PC-9 (cell line): ENCODE measurements around the gene ARID5B. TPM values are rescaled to one million over a fixed set of nuclear protein-coding genes. Genes with fewer than 3 reads are reported as not detected.

Experiments used
- BruUV-seq: library from RNA; stranded (reverse); fragments of 400-500 nt; replicated peaks from 2 replicates; lab custom pipeline; 2021; lab: Mats Ljungman, UMichigan
- CTCF ChIA-PET: fragments of 300-600 bp; sonication (Branson Sonifier 250); formaldehyde crosslinking; loops from one replicate; lab custom pipeline; 2022; ENCODE audit warnings: antibody characterized with exemption; lab: Charles Lee
- POLR2A ChIA-PET: fragments of 300-600 bp; sonication (Branson Sonifier 250); formaldehyde crosslinking; loops from one replicate; lab custom pipeline; 2022; ENCODE audit warnings: antibody characterized with exemption; ENCODE audit not compliant: unreplicated experiment; lab: Charles Lee
- DNase-seq, 2 experiments: peaks; one replicate each; pipeline versions ENCODE4 v3.0.0 to v3.0.0-alpha.2; 2015 to 2022; ENCODE audit warnings: mixed read lengths in 1 of 2
- H2AFZ ChIP-seq: fragments of 200-600 bp; sonication (generic); 2 replicates; pipeline ENCODE4 v1.8.1; 2017; ENCODE audit warnings: antibody characterized with exemption
- H3F3A ChIP-seq: fragments of 200-600 bp; sonication (generic); 2 replicates; pipeline ENCODE4 v1.8.1; 2017; ENCODE audit warnings: antibody characterized with exemption, mild to moderate bottlenecking, low read depth; ENCODE audit not compliant: insufficient read depth
- H3K27ac ChIP-seq: fragments of 200-600 bp; sonication (generic); 2 replicates; pipeline ENCODE4 v1.6.1; 2016; ENCODE audit warnings: mixed run types
- H3K27me3 ChIP-seq: fragments of 200-600 bp; sonication (generic); 2 replicates; pipeline ENCODE4 v1.6.1; 2016; ENCODE audit warnings: low read depth, mixed run types; ENCODE audit not compliant: insufficient read depth
- H3K36me3 ChIP-seq: fragments of 200-600 bp; sonication (generic); 2 replicates; pipeline ENCODE4 v1.6.1; 2016; ENCODE audit warnings: low read depth, mixed run types
- H3K4me1 ChIP-seq: fragments of 200-600 bp; sonication (generic); replicated peaks from 2 replicates; pipeline ENCODE4 v1.6.1; 2016; ENCODE audit warnings: mixed run types; ENCODE audit not compliant: insufficient read depth
- H3K4me2 ChIP-seq: fragments of 200-600 bp; sonication (generic); 2 replicates; pipeline ENCODE4 v1.6.1; 2017; ENCODE audit warnings: mixed run types
- H3K4me3 ChIP-seq: fragments of 200-600 bp; sonication (generic); 2 replicates; pipeline ENCODE4 v1.6.1; 2016; ENCODE audit warnings: mixed run types
- H3K79me2 ChIP-seq: fragments of 200-600 bp; sonication (generic); 2 replicates; pipeline ENCODE4 v1.6.1; 2017; ENCODE audit warnings: low read depth, mixed run types
- H3K9me2 ChIP-seq: fragments of 200-600 bp; sonication (generic); 2 replicates; pipeline ENCODE4 v1.8.1; 2017; ENCODE audit warnings: mild to moderate bottlenecking; ENCODE audit not compliant: insufficient read depth
- H3K9me3 ChIP-seq: fragments of 200-600 bp; sonication (generic); 2 replicates; pipeline ENCODE4 v1.8.1; 2016; ENCODE audit warnings: low read depth; ENCODE audit not compliant: insufficient read depth
- H4K20me1 ChIP-seq: fragments of 200-600 bp; sonication (generic); 2 replicates; pipeline ENCODE4 v1.8.1; 2017; ENCODE audit not compliant: insufficient read depth
- CTCF ChIP-seq: fragments of 200-600 bp; sonication (generic); conservative IDR thresholded peaks from 2 replicates; pipeline ENCODE4 v1.6.1; 2017; ENCODE audit warnings: mixed run types, antibody characterized with exemption, mild to moderate bottlenecking, moderate library complexity
- EZH2 ChIP-seq: fragments of 200-600 bp; sonication (generic); IDR thresholded peaks from 2 replicates; pipeline ENCODE4 v1.8.0; 2017; ENCODE audit warnings: antibody characterized with exemption, low read depth
- intact Hi-C: fragments of 100-400 bp; cut with micrococcal nuclease; formaldehyde crosslinking; loops from one replicate; pipeline ENCODE4 v1.10.0; 2022; ENCODE audit not compliant: unreplicated experiment
- total RNA-seq: library from RNA; stranded (reverse); gene quantifications from 2 replicates; pipeline ENCODE4 v1.2.3, GENCODE V29; 2021

Gene ARID5B
- total RNA-seq, 1 experiment from 2014 or later: 7.4 TPM

DNA sequence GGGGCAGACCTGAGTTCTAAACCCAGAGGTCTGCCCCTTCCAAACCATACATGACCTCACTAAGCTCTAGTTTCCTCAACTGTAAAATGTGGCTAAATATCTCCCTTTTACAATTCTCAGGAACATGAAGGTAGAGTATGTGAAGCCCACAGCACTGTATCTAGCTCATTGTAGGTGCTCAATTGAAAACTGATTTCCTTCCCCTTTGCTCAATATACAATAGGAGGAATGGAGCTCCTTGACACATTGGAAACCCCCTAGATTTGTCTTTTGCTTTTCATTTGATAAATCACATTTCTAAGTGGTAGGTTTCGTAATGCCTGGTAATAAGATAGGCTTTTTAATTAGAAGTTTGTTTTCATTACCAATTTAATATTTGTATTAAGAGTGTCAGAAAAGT lies 153.3 kb downstream of the ARID5B start:
- H2AFZ ChIP-seq: no peak overlapping the region
- peaks cover 16% of the 10 kb centered on the region; the same call in 1 of the 2 replicates for H3K36me3 ChIP-seq
- H3K27ac ChIP-seq: no peak overlapping the region
- ChIA-PET POLR2A (no interaction called here), CTCF (no interaction called here)
- no peak for DNase-seq
- intact Hi-C loops: no loop called here
- H3K27me3 ChIP-seq: no peaks in the 10 kb centered on the region
- no peaks in the 10 kb centered on the region for H3K9me2 ChIP-seq
- no peak overlapping the region for H3K4me2 ChIP-seq
- BruUV-seq: no TSS peak
- H4K20me1 ChIP-seq: no peaks in the 10 kb centered on the region
- TF ChIP-seq CTCF (no peak), EZH2 (no peak)
- peaks cover 18% of the 10 kb centered on the region for H3K4me1 ChIP-seq
- H3K4me3 ChIP-seq: no peak overlapping the region
- H3K79me2 ChIP-seq: no peaks in the 10 kb centered on the region
- H3K9me3 ChIP-seq: no peaks in the 10 kb centered on the region
- peaks cover 13% of the 10 kb centered on the region; the same call in 1 of the 2 replicates for H3F3A ChIP-seq

DNA sequence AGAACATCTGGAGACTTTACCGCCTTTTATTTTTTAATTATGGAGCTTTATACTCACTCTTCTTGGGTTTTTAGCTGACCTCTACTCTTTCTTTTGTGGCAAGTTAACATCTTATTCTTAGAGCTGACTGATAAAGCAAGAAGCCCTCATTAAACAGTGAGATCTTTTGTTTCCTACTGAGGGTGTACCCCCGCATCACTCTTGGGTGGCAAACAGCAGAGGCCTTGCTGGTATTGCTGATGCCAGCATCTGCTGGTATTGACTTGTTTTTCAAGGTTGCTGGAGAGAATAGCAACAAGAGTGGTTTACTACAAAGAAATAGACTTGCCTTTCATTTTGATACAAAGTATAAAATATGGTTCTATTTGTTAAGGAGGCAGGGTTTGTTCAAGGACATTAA lies 154.7 kb downstream of the ARID5B start:
- H3K27ac ChIP-seq: no peak overlapping the region
- H3K4me3 ChIP-seq: no peak overlapping the region
- H3K27me3 ChIP-seq: no peaks in the 10 kb centered on the region
- H3K36me3 ChIP-seq: peaks cover 16% of the 10 kb centered on the region; the same call in 1 of the 2 replicates
- no peaks in the 10 kb centered on the region for H4K20me1 ChIP-seq
- peaks cover 4% of the 10 kb centered on the region for H3K4me1 ChIP-seq
- no peaks in the 10 kb centered on the region for H3K9me3 ChIP-seq
- H3K9me2 ChIP-seq: no peaks in the 10 kb centered on the region
- H3K4me2 ChIP-seq: no peak overlapping the region
- H2AFZ ChIP-seq: no peak overlapping the region
- DNase-seq: no peak
- BruUV-seq: no TSS peak
- H3F3A ChIP-seq: 0 out of 2 replicates have a peak, but pooled peaks cover 1% of the 10 kb centered on the region
- intact Hi-C loops: no loop called here
- POLR2A ChIA-PET: interaction anchor here (0.5 to 0.6 kb wide), 2 partner anchors 21 to 51 kb away, joined by 4 to 8 read pairs; no protein-coding TSS in a partner anchor
- TF ChIP-seq CTCF: no peak
- TF ChIP-seq EZH2: no peak
- H3K79me2 ChIP-seq: no peaks in the 10 kb centered on the region
- CTCF ChIA-PET: no interaction called here

GRCh38 chr10:62056698-62057097 lies 155.2 kb downstream of the ARID5B start:
- Histone ChIP-seq H3K4me3 (no peak overlapping the region), H3K27me3 (no peaks in the 10 kb centered on the region), H3K4me2 (no peak overlapping the region), H3F3A (no peaks in the 10 kb centered on the region), H2AFZ (no peak overlapping the region), H3K4me1 (no peaks in the 10 kb centered on the region; the same call in 1 of the 2 replicates), H3K9me2 (no peaks in the 10 kb centered on the region), H4K20me1 (no peaks in the 10 kb centered on the region), H3K27ac (no peak overlapping the region), H3K36me3 (peaks cover 13% of the 10 kb centered on the region; the same call in 1 of the 2 replicates), H3K9me3 (no peaks in the 10 kb centered on the region), H3K79me2 (no peaks in the 10 kb centered on the region)
- TF ChIP-seq CTCF (no peak), EZH2 (no peak)
- ChIA-PET POLR2A (no interaction called here), CTCF (no interaction called here)
- no TSS peak for BruUV-seq
- intact Hi-C loops: no loop called here
- no peak for DNase-seq
